T-helper 9 cell (primary cell): ENCODE data around the gene SDHAF1.
"Not testable (repeated sequence)": the region's sequence is repeated elsewhere in the genome, so short reads cannot be mapped to it uniquely, and the experiment has no call there.

ENCODE experiments used
- DNase-seq: peaks from one replicate; pipeline ENCODE4 v3.0.0-alpha.2; 2020
- total RNA-seq, 2 donors: gene quantifications; one replicate each; lab custom pipeline; 2026; lab: John Stamatoyannopoulos, UW

The SDHAF1 gene, protein sequence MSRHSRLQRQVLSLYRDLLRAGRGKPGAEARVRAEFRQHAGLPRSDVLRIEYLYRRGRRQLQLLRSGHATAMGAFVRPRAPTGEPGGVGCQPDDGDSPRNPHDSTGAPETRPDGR
- total RNA-seq, result 5.6 to 15.4 reads per million in 2 donors

DNA sequence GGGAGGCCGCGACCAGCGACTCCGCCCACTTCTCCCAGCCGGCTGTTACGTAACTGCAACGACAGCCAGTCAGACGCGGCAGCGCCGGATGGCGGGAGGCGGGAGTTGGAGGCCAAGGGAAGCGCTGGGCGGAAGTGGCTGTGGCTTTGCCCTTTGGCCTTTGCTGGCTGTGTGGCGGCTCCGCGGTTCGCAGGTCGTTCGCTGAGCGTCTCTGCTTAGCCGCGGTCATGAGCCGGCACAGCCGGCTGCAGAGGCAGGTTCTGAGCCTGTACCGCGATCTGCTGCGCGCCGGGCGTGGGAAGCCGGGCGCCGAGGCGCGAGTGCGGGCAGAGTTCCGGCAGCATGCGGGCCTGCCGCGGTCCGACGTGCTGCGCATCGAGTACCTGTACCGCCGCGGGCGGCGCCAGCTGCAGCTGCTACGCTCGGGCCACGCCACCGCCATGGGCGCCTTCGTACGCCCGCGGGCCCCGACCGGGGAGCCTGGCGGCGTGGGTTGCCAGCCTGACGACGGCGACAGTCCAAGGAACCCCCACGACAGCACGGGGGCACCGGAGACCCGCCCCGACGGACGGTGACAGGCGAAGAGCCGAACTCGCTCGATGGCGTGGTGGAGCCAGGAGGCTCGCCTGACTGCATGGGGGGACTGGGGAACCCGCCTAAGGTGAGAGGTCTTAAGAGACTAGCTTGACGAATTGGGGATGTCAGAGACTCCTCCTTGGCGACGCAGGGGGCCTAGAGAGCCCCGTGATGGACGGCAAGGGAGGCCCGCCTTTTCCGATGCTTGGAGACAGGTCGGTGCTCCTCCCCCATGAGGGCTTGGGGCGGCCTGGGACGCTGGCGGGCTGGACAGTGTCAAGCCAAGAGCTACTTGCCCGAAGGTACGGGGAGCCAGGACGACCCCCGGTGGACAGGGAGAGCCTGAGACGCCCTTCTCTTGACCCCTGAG lies at the start of gene SDHAF1:
SDHAF1 (plus strand) TSS at position 141 of the 946 bp plus-strand sequence; CDS start at position 228, 87 bp downstream.
- peak; percentile 84 for DNase-seq

DNA sequence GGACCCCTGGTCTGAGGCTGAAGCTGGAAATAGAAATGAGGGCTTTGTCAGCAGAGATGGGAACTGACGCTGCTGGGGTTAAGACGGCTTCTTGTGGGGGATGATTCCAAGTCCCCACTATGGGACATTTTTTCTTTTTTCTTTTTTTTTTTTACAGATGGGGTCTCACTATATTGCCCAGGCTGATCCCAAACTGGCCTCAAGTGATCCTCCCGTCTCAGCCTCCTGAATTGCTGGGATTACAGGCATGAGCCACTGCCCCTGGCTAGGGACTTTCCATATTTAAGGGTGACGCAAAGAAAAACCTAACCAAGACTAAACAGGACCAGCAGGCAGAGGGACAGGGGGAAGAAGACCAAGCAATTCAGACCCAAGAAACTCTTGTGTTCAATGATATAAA lies 48.8 kb upstream of the SDHAF1 start:
- no peak for DNase-seq

DNA sequence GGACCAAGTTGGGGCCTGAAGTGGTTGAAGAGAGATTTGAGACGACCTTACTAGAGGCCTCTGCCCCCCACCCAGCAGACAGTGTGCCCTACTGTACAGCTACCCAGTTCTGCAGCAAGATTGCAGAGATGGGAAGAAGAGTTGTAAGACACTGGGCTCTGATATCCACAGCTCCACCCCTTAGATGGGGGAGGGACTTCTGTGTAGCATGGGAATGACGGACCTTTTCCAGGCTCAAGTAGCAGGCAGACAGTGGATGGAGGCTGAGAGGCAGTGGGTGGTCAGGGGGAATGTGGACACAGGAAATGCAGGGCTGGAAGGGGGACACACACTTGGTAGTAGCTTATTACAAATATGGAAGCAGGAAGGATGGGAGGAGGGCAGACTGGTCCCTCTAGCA lies 45.9 kb upstream of the SDHAF1 start:
- no peak for DNase-seq

DNA sequence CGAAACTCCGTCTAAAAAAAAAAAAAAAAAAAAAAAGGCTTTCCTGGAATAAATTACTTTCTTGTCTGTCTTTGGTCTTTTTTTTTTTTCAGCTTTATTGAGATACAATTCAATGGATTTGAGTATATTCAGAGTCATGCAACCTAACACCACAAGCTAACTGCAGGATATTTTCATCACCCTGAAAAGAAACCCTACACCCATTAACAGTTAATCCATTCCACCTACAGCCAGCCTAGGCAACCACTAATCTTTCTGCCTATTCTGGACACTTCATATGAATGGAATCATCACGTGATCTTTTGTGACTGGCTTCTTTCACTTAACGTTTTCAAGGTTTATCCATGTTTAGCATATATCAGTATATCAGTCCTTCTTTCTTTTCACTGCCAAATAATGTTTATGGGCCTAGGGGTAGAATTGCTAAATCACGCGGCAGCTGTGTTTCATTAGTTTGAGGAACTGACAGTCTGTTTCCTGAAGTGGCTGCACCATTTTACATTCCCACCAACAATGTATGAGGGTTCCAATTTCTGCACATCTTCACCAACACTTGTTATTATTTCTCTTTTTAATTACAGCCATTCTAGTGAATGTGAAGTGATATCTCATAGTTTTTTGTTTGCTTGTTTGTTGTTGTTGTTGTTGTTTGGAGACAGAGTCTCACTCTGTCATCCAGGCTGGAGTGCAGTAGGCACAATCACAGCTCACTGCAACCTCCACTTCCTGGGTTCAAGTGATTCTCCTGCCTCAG lies 38.9 kb upstream of the SDHAF1 start:
- no peak for DNase-seq

DNA sequence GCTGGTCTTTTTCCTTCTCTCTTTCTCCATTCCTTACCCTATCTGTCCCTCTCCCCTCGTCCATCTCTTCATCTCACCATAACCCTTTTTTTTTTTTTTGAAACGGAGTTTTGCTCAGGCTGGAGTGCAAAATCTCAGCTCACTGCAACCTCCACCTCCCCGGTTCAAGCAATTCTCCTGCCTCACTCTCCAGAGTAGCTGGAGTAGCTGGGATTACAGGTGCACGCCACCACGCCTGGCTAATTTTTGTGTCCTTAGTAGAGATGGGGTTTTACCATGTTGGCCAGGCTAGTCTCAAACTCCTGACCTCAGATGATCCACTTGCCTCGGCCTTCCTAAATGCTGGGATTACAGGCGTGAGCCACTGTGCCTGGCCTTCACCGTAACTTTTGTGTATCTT lies 37.6 kb upstream of the SDHAF1 start:
- DNase-seq, result not testable (repeated sequence)

DNA sequence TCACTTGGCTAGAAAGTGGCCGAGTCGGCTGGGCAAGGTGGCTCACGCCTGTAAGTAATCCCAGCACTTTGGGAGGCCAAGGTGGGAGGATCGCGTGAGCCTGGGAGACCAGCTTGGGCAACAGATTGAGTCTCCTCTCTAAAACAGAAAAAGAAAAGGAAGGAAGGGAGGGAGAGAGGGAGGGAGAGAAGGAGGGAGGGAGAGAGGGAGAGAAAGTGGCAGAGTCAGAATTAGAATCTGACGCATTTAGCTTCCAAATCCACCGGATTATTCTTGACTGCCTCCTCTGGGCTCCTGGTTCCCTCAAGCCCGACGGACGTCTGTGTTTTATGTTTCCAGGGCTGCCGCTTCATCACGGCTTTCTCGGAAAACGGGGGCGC lies 36.3 kb upstream of the SDHAF1 start:
- DNase-seq, result no peak

DNA sequence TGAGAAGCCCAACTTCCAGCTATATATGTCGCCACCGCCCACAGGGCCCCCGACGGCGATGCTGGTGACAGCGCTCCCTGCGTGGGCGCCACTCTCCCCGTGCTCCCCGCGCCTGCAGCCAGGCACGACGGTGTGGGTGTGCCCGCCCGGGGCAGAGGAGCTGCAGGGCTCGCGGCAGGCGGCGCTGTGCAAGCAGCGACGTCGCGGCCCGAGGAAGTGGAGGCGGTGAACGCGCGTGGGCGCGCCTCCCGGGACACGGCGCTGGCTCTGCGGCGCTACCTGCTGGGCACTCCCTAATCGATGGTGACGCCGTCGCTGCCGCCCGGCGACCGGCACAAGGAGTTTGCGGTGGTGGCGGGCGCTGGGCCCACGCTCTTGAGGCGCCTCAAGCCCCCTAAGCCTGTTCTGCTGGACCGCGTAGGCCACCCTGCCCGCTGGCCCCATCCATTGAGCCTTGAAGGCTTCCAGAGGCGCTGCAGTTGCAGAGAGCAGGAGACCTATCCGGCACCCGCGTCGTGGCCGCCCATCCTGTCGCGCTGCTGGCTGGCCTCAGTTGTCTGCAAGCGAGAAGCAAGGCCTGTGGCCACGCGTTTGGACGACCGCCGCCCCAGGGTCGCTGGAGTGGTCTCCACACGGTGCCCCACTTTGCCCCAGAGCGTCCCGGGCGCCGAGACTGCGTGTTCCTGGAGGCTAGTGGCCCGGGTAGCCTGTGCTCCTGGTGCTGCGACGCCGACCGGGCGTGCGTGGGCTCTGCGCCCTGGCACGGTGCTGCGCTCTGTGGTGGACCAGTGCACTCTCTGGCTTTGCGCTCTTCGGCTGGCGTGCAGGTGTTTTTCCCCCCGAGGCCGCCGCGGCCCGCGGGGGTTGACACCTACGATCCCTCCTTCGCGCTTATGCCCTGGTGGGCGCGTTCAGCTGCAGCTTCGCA lies 35.7 kb upstream of the SDHAF1 start:
- DNase-seq, result peak; percentile 74

DNA sequence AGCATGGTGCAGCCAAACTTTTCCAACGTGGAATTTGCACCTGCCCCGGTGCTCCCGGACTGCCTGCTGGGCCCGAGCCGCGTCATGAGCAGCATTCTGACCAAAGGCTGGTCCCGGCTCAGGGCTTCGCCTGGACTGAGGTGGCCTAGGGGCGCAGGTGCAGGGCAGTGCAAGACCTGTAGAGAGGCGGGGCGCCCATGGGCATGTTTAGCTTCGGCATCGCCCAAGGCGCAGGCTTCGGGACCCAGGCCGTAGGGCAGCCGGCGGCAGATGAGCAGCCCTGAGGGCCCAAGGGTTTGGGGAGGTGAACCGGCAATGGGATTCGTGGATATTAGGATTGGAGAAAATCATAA lies 35.0 kb upstream of the SDHAF1 start:
- no peak for DNase-seq

DNA sequence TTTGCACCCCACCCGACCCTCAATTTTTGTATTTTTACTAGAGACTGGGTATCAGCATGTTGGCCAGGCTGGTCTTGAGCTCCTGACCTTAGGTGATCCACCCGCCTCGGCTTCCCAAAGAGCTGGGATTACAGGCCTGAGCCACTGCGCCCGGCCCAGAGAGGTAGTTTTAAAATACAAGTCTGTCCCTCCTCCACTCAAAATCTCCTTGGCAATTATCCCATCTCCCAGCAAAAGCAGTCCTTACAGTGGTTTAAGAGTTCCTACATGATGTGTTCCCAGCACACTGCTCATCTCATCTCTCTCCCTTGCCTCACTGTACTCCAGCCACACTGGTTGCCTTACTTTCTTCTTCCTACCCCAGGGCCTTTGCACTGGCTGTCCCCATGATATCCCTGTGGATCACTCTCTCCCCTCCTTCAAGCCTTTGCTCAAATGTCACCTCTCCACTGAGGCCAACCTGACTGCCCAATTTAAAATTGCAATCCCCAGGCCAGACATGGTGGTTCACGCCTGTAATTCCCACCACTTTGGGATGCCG lies 34.5 kb upstream of the SDHAF1 start:
- no peak for DNase-seq

DNA sequence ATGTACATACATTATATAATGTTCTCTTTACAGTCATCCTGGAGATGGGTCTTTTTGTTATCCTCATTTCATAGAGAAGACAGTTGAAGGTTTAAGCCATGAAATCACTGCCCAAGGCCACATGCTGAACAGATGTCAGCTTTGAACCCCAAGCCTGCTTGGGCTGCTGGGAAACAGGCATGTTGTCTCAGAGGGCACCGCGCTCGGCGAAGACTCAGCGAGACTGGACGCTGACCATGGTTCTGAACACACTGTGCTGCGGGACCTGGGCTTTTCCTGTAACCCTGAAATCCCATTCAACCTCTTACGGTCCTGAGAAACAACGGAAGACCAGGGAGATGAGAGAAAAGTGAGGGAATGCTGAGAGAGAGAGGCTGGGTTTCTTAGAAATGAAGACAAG lies 31.5 kb upstream of the SDHAF1 start:
- DNase-seq, result no peak

DNA sequence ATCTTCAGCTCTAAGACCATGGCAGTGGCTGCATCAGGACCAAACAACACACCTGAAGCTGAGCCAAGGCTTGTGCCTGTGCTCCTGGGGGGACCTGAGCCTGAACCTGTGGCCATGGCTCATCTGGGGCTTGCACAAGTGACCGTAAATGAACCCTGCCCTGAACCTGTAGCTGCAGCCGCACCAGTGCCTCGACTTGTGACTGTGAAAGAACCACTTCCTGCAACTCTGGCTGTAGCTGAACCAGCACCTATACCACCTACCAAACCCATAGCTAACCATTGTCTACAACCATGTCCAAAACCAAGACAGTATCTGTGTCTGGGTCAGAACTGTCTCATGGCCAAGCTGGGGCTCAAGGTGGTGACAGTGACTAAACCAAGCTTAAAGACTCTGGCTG lies 28.2 kb upstream of the SDHAF1 start:
- no peak for DNase-seq

DNA sequence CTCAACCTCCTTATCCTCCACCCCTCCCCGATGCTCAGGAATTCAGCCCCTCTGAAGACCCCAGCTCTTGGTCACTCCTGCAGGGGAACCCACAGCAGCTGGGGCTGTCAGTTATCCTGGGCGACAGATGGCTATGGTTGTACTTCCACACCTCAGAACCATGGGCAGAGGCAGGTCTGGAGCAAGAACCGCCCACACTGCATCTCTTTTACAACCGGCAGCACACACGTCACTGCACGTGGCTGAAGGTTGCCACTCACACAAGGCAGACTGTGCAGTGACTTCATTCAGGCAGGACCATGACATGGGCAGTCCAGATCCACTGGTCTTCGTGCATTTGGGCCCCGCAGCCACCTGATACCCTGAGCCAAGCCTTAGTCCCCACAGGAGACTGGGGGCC lies 21.5 kb upstream of the SDHAF1 start:
- DNase-seq, result no peak

DNA sequence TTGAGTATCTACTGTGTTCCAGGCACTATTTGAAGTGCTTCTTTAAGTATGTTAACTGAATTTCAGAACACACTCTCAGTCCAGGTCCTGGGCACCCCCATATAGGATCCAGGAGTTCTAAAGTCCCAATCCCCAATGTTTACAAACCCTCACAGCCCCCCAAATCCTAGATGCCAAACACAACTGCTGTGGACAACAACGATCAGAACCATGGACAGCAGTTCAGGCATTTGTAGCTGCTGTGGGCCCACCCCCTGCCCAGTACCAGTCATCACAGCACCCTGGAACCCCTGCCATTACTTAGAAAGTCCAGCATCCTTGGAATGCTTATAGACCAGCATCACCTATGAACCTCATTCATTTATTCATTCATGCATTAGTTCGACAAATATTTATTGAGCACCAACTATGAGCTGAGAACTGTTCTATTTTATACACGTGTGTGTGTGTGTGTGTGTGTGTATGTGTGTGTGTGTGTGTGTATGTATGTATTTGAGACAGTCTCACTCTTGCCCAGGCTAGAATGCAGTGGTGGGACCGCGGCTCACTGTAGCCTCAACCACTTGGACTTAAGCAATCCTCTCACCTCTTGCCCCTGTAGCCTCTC lies 19.3 kb upstream of the SDHAF1 start:
- no peak for DNase-seq

DNA sequence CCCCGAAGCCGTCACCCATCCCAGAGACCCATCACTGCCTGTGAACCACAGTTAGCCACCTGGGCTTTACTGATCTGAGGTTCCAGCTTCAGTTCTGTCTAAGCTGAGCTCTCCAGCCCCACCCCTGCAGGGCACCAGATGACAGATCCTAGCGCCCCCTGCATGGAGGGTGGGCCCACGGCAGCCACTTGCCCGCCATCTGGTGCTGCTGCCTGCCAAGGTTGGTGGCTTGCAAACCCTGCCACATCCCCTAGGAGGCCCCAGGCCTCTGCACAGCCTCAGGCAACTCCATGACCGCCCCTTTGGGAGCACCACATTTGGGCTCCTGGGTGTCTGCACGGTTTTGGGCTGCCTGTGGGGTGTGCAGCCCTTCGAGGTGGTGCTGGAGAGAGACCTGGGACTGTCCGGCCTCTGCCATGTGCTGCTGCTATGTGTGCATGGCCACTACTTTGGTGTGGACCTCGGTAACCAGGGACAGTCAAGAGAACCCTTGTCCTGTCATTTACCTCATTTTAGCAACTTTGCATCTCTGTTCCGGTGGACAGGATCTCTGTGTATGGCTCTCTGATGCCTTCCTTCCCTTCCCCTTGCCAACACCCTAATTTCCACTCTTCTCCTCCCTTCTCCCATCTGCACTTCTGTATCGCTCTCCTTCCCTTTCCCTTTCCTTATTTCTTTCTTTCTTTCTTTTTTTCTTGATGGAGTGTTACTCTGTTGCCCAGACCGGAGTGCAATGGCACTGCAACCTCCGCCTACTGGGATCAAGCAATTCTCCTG lies 17.4 kb upstream of the SDHAF1 start:
- DNase-seq, result no peak

DNA sequence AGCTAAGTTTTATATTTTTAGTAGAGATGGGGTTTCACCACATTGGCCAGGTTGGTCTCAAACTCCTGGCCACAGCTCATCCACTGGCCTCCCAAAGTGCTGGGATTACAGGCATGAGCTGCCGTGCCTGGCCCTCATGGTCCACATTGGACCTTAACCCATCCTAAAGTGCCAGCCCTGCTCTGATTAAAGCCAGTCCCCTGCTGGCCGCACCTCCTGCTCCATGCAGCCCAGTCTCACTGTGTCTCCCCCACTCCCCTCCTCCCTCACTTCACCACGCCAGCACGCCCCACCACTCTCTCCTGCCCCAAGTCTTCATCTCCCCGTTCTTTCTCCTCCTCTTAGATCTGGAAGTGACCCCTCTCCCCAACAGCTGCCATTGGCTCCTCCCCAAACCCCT lies 16.7 kb upstream of the SDHAF1 start:
- no peak for DNase-seq

DNA sequence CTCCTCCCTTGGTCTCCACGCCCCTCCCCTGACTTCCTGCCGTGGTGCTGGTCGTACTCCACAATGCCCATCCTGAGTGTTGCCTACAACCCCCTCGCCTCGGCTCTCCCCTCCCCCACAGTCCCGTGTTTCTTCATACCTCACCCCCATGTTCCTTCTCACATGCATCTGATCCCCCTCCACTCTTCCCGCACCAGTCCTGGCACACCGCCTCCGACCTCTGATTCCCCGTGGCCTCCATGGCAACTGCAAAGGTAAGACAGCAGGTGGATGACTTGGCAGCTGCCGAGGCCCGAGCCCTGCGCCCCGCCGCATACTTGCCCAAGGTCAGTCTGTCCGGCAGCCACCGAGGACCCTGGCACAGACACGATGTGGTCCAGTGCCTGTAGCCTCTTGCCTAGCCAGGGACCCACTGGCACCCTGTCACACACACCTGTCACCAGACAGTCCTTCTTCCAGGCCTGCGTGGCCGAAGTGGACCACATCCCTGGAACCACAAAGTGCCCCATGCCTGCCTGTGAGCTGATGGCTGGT lies 16.1 kb upstream of the SDHAF1 start:
- DNase-seq, result no peak

DNA sequence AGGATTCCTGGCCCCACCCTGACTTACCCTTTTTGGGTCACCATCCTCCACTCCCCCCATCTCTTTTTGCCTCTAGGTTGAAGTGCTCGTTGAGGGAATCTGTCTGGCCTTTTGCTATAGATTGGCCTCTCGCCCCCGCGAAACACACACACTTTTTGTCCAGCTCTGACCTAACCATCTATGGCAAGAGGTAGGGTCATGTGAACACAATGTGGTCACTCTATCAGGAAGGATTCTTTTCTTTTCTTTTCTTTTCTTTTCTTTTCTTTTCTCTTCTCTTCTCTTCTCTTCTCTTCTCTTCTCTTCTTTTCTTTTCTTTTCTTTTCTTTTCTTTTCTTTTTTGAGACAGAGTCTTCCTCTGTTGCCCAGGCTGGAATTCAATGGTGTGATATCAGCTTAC lies 14.0 kb upstream of the SDHAF1 start:
- not testable (repeated sequence) for DNase-seq

DNA sequence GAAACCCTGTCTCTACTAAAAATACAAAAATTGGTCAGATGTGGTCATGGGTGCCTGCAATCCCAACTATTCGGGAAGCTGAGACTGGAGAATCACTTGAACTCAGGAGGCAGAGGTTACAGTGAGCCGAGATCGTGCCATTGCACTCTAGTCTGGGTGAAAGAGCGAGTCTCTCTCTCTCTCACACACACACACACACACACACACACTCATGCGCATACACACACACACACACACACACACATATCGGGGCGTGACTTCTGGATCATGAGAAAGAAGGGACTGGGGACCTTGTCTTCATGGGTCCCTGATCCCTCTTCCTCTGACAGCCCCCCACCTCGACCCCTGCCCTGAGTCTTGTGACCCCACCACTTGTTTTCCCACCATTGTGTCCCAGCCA lies 11.8 kb upstream of the SDHAF1 start:
- no peak for DNase-seq

DNA sequence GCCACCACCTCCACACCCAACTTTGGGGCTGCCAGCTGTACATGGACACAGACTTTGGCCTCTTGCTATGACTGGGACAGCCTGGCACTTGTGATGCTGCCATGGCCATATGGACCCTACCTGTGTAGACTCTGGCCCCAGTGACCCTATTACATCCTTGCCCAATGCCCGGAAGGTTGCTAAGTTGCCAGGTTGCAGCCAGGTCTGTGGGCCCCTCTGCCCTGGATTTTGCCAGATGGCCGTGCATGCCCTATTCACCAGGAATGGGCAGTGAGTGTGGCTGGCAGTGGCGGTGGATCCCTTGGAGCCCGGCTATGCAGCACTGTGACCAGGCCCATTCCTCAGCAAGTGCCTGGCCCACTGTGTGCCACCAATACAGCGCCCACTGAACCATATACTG lies 8.9 kb upstream of the SDHAF1 start:
- DNase-seq, result no peak

DNA sequence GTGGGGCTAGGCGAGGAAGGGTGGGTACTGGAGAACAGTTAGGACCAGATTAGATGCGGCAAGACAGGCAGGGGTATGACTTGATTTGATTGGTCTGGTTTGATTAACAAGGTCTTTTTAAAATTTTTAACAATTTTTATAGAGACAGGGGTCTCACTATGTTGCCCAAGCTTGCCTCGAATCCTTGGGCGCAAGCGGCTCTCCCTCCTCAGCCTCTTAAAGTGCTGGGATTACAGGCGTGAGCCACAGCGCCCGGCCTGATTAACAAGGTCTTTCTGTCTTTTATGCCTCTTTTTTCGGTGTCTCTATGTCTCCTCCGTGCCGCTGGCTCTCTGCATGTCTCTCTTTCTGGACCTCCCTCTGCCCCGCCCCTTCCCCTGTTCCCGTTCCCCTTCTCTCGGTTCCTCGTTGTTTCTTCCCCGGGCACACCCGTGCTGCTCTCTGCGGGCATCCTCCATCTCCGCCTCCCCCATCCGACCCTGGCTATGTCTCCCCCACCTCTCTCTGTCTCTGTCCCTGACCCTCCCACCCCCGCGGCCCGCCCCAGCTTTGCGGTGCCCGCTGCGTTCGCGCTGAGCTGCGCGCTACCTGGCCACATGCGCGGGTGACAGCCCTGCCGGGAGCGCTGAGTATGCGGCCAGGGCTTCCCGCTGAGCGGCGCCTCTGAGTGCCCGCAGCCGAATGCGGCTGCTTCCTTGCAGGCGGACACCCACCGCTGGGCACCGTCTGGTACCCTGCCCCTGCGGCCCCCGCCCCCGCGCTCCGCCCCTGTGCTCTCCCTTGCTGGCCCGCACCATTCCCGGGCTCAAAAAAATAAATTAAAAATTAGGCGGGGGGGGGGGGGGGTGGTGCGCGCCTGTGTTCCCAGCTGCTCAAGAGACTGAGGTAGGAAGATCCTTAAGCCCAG lies 8.1 kb upstream of the SDHAF1 start:
- DNase-seq, result no peak
